Heart right ventricle (tissue), 16 donors: Measurements from ENCODE around the gene FYN. TPM values are rescaled to one million over a fixed set of nuclear protein-coding genes. Genes with fewer than 3 reads are reported as not detected.

ENCODE experiments used
- ATAC-seq, 8 donors: fragments of 200-7000 bp; cut with Tn5 transposase; one replicate each; pipeline ENCODE4 v1.9.1; 2020; ENCODE audit warnings: mild to moderate bottlenecking in 8 of 8, moderate library complexity in 8 of 8, moderate number of reproducible peaks in 1 of 8
- DNase-seq, 2 donors: peaks; one replicate each; pipeline ENCODE4 v3.0.0-alpha.2; 2020
- H3K27ac ChIP-seq, 10 donors: fragments of 200-600 bp; sonication (generic) in 2 of 10; one replicate each; pipeline versions ENCODE4 v1.5.0 to v1.8.0; 2020 to 2022; ENCODE audit warnings: mild to moderate bottlenecking in 3 of 10
- H3K27me3 ChIP-seq, 7 donors: fragments of 200-600 bp; one replicate each; pipeline ENCODE4 v1.8.0; 2021 to 2022; ENCODE audit warnings: mild to moderate bottlenecking in 2 of 7
- H3K36me3 ChIP-seq, 9 donors: fragments of 200-600 bp; sonication (generic) in 1 of 9; one replicate each; pipeline versions ENCODE4 v1.5.0 to v1.8.0; 2020 to 2022; ENCODE audit warnings: mild to moderate bottlenecking in 2 of 9
- H3K4me1 ChIP-seq, 9 donors: fragments of 200-600 bp; sonication (generic) in 1 of 9; one replicate each; pipeline versions ENCODE4 v1.5.0 to v1.8.0; 2020 to 2022; ENCODE audit warnings: mild to moderate bottlenecking in 4 of 9
- H3K4me3 ChIP-seq, 10 donors: fragments of 200-600 bp; sonication (generic) in 2 of 10; one replicate each; pipeline versions ENCODE4 v1.5.0 to v1.8.0; 2020 to 2022; ENCODE audit warnings: mild to moderate bottlenecking in 7 of 10, moderate library complexity in 2 of 10
- H3K9me3 ChIP-seq, 11 donors: fragments of 200-600 bp in 10 of 11; sonication (generic) in 2 of 11; one replicate each; pipeline versions ENCODE4 v1.5.0 to v1.8.0; 2013 to 2022; ENCODE audit warnings: mild to moderate bottlenecking in 2 of 11, control low read depth in 1 of 11, moderate library complexity in 1 of 11
- WGBS, 2 donors: extraction: QIAGEN DNeasy Blood & Tissue Kit; methylation state at CpG; one replicate each; pipeline ENCODE4 v1.1.7; 2013; ENCODE audit warnings: inconsistent platforms in 1 of 2; 5-methylcytosine and 5-hydroxymethylcytosine counted together
- intact Hi-C, 10 donors: fragments of 100-400 bp; cut with DNase I; formaldehyde crosslinking; loops; one replicate each; pipeline versions ENCODE4 v1.11.1 to v1.14.2; 2022
- polyA plus RNA-seq, 2 donors: library from polyadenylated mRNA; stranded (reverse); fragments of 200-250 nt; gene quantifications; one replicate each; pipeline ENCODE4 v1.2.3, GENCODE V29; 2013
- total RNA-seq, 10 donors: library from RNA; stranded (reverse); fragmentation: NEBNext Ultra II Directional in 3 of 10; extraction: Animal tissue kit (Norgen Biotek cat#: 25700) in 3 of 10; gene quantifications; one replicate each; pipeline versions ENCODE4 v1.2.1 to v1.2.4, GENCODE V29; 2021 to 2023
- TF ChIP-seq, protein P1 (sequence below), 9 donors: fragments of 200-600 bp; sonication (generic) in 2 of 9; IDR thresholded peaks; one replicate each; pipeline versions ENCODE4 v1.5.0 to v1.8.0; 2021 to 2022; ENCODE audit warnings: antibody characterized with exemption in 9 of 9, mild to moderate bottlenecking in 5 of 9, moderate library complexity in 1 of 9
- donor health status: Arrhythmogenic right ventricular cardiomyopathy.
- donor health status: ischemic (EF 13 %, LVEDD 7.1; RV severe dilation, severe dysfunction).
- donor health status: healthy with polysubstance abuse.
- donor health status: DM: no; HTN: yes; CAD: no.
- donor health status: DM: no; HTN: no; CAD: no.
- donor health status: ischemic (EF 25% LVEDD 6.9; RV normal size, moderate dysfunction).
- donor health status: ischemic (EF 25% LVEDD 5.7; RV mildly dilated, moderate dysfunction).
- donor health status: healthy.
- donor health status: DM: yes; HTN: yes; CAD: no.
- donor health status: Ischemic cardiomyopathy.
- donor health status: ischemic (EF 35%, LVEDD 5.7; RV mildly dilated, moderate dysfunction).
- donor health status: nonischemic (EF 11% LVEDD 7.7; RV severe dilation, severe dysfunction).
- donor health status: DM: yes; HTN: yes; CAD: no.
- donor health status: PGD.
- donor health status: ischemic (EF 29% LVEDD 5.4; RV normal size, mild dysfunction).
- donor health status: nonischemic (EF 23%, LVEDD 6.1; RV moderate dilation, normal function).

The FYN gene
- total and polyA plus RNA-seq, 12 donors, result 19.1 to 58.1 (median 42.2) TPM

DNA sequence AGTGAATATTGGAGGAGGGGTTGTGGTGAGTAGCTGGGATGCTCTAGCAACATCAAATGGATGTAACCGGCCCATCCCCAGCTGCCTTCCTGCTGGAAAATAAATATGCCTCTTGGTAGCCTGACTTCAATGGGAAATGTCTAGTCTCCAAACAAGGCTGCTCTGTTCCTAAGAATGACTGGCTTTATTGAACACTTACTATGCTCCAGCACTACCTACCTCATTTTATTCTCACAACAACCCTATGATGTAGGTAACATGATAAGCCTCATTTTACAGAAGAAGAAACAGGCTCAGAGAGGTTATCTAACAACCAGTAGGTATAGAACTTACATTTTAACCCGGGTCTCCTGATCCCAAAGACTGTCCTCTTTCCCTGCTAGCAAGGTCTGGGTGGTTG lies 93.6 kb downstream of the FYN start:
- no peak overlapping the region for H3K4me3 ChIP-seq
- TF ChIP-seq, protein P1, sequence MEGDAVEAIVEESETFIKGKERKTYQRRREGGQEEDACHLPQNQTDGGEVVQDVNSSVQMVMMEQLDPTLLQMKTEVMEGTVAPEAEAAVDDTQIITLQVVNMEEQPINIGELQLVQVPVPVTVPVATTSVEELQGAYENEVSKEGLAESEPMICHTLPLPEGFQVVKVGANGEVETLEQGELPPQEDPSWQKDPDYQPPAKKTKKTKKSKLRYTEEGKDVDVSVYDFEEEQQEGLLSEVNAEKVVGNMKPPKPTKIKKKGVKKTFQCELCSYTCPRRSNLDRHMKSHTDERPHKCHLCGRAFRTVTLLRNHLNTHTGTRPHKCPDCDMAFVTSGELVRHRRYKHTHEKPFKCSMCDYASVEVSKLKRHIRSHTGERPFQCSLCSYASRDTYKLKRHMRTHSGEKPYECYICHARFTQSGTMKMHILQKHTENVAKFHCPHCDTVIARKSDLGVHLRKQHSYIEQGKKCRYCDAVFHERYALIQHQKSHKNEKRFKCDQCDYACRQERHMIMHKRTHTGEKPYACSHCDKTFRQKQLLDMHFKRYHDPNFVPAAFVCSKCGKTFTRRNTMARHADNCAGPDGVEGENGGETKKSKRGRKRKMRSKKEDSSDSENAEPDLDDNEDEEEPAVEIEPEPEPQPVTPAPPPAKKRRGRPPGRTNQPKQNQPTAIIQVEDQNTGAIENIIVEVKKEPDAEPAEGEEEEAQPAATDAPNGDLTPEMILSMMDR (IDR thresholded peaks at IDR 0.05), result no peak
- no peaks in the 10 kb centered on the region for H3K9me3 ChIP-seq
- ATAC-seq, result no peak
- H3K4me1 ChIP-seq, result peaks cover 16 to 84% (median 67%) of the 10 kb centered on the region in 9 donors
- 96 to 97% methylated on average over 2 of the region's 2 CpGs for WGBS, 2 donors
- H3K27ac ChIP-seq, result peak overlapping the region in 1 of 10 donors; percentile 46
- H3K36me3 ChIP-seq, result peaks cover 0 to 16% (median 0%) of the 10 kb centered on the region in 9 donors
- H3K27me3 ChIP-seq, result no peaks in the 10 kb centered on the region
- intact Hi-C loops, result no loop called here
- DNase-seq, result no peak

DNA sequence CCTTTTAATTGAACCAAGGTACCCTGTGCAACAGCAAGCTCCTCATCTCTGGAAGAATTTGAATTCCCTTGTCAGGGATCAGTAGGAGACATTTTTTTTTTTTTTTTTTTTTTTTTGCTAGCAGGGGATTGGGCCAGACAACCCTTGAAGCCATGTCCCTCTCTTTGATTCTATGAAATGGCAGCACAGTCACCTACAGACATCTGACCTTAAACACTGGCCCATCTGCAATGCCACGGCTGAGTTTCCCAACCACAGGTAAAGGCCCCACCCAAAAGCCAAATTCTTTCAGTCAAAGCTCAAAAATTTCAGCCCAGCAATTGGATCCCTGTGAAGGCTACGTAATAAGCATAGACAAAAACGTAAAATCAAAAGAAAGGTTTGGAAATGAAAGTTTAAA lies 94.2 kb downstream of the FYN start:
- TF ChIP-seq, protein P1 (IDR thresholded peaks at IDR 0.05), result no peak
- no peaks in the 10 kb centered on the region for H3K9me3 ChIP-seq
- DNase-seq (no peak), ATAC-seq (no peak)
- no peaks in the 10 kb centered on the region for H3K27me3 ChIP-seq
- intact Hi-C loops, result no loop called here
- H3K27ac ChIP-seq, result peak overlapping the region in 1 of 10 donors; percentile 46
- H3K36me3 ChIP-seq, result peaks cover 0 to 16% (median 0%) of the 10 kb centered on the region in 9 donors
- no peak overlapping the region for H3K4me3 ChIP-seq
- WGBS, 2 donors, result 93 to 98% methylated on average over 3 of the region's 3 CpGs
- peaks cover 13 to 83% (median 61%) of the 10 kb centered on the region in 9 donors for H3K4me1 ChIP-seq

DNA sequence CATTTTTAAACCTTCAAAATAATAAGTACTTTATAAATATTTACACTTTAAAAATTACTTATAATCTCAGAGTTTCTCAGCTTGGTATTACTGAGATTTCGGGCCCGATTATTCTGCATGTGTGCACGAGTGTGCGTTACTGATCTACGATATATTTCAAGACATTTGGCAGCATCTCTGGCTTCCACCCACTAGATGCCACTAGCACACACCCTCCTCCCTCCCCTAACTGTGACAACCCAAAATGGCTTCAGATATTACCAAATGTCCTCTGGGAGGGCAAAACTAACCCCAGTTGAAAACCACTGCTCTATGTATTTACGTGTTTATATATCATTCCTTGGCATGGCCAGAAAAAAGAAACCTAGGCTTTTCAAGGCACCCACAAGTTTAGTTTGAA lies 95.9 kb downstream of the FYN start:
- DNase-seq (no peak), ATAC-seq (peak in 3 of 8 donors; percentile 32 to 57 (median 50))
- WGBS, 2 donors, result 76 to 87% methylated on average over 6 of the region's 6 CpGs
- H3K9me3 ChIP-seq, result no peaks in the 10 kb centered on the region
- H3K27me3 ChIP-seq, result no peaks in the 10 kb centered on the region
- peaks cover 7 to 71% (median 46%) of the 10 kb centered on the region in 9 donors for H3K4me1 ChIP-seq
- intact Hi-C loops, result no loop called here
- TF ChIP-seq, protein P1 (IDR thresholded peaks at IDR 0.05), result peak in 5 of 9 donors; percentile 21 to 36 (median 27)
- H3K36me3 ChIP-seq, result peaks cover 0 to 16% (median 0%) of the 10 kb centered on the region in 9 donors
- peak overlapping the region in 4 of 10 donors; percentile 9 to 71 (median 14) for H3K27ac ChIP-seq
- no peak overlapping the region for H3K4me3 ChIP-seq

DNA sequence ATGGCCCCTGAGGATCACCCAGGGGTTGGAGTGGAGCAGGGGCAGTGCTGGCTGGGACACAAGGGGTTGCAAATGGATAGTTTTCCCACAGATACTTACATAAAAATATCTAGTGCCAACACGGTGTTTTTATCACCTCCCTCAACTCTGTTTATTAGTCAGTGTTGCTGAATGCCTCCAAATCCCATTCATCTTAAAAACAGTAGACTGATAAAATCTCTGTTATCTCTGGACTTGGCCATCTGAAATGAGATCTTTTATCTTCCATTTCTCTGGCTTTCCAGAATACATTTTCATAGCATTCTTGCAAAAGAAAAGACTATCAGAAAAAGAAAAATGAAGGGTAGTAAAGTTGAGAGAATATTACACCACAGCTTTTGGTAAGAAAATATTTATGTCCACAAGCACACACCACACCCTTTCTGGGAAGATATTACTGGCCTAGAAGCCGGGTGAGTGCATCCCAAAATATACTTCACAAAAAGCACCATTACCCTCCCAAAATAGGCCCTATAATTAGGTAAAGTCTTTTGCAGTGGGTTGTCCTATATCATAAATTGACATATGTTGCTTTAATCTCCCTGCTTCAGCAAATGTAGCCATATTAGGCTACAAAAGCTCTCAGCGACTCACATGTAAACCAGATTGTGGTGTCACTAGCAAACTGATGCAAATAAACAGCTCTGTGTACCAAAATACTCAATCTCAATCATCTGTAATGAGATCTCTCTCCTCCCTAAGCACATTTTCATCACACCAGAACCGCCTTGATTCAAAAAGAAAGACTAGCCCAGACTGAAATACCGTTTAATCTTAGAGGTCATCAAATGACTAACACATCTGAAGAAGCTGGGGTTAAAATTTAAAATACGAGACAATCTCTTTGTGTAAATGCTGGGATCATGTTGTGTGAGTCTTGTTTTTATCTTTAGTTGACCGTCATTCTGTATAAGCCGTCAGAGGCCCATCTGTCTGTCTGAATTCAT lies 96.7 kb downstream of the FYN start:
- H3K27ac ChIP-seq, result peak overlapping the region in 2 of 10 donors; percentile 13 to 71
- H3K4me3 ChIP-seq, result no peak overlapping the region
- H3K9me3 ChIP-seq, result no peaks in the 10 kb centered on the region
- no peak for ATAC-seq
- intact Hi-C loops, result no loop called here
- TF ChIP-seq, protein P1 (IDR thresholded peaks at IDR 0.05), result no peak
- 66 to 69% methylated on average over 8 of the region's 8 CpGs for WGBS, 2 donors
- peaks cover 7 to 65% (median 44%) of the 10 kb centered on the region in 9 donors for H3K4me1 ChIP-seq
- H3K27me3 ChIP-seq, result no peaks in the 10 kb centered on the region
- DNase-seq, result no peak
- peaks cover 0 to 16% (median 0%) of the 10 kb centered on the region in 9 donors for H3K36me3 ChIP-seq
